GM10248 (cell line): ENCODE results near the gene BCL2L12.

Experiments
- CTCF ChIA-PET: fragments of 300-600 bp; sonication (Branson Sonifier 250); formaldehyde crosslinking; extraction: SDS; loops from one replicate; lab custom pipeline; 2021; ENCODE audit warnings: antibody characterized with exemption; lab: Yijun Ruan, JAX
- POLR2A ChIA-PET: fragments of 350-650 bp; sonication (Branson Sonifier 250); formaldehyde crosslinking; extraction: SDS; loops from one replicate; lab custom pipeline; 2020; ENCODE audit warnings: antibody characterized with exemption; lab: Yijun Ruan, JAX
- DNase-seq: peaks from one replicate; pipeline ENCODE4 v3.0.0; 2012; ENCODE audit errors: extremely low spot score
- TF ChIP-seq, protein P1 (sequence below): IDR thresholded peaks from 2 replicates; pipeline ENCODE4 v1.5.1; 2012; ENCODE audit warnings: mild to moderate bottlenecking, low read depth; ENCODE audit errors: extremely low read depth, missing control alignments, control extremely low read depth

The BCL2L12 gene

DNA sequence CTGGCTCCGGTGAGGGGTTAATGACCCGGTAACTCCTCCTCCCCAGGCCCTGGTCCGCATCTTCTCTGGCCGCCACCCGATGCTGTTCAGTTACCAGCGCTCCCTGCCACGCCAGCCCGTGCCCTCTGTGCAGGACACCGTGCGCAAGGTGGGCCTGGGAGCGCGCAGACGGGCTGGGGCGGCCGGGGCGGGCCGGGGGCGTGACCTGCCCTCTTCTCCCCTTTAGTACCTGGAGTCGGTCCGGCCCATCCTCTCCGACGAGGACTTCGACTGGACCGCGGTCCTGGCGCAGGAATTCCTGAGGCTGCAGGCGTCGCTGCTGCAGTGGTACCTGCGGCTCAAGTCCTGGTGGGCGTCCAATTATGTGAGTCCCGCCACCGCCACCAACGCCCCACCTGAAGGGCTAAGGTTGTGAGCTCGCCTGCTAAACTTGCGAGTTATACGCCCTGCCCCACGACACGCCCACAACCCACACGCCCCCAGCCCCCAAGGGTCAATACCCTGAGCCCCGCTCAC is 35.6 kb downstream of the BCL2L12 start:
- ChIA-PET POLR2A (no interaction called here), CTCF (no interaction called here)
- no peak for DNase-seq
- TF ChIP-seq, protein P1, sequence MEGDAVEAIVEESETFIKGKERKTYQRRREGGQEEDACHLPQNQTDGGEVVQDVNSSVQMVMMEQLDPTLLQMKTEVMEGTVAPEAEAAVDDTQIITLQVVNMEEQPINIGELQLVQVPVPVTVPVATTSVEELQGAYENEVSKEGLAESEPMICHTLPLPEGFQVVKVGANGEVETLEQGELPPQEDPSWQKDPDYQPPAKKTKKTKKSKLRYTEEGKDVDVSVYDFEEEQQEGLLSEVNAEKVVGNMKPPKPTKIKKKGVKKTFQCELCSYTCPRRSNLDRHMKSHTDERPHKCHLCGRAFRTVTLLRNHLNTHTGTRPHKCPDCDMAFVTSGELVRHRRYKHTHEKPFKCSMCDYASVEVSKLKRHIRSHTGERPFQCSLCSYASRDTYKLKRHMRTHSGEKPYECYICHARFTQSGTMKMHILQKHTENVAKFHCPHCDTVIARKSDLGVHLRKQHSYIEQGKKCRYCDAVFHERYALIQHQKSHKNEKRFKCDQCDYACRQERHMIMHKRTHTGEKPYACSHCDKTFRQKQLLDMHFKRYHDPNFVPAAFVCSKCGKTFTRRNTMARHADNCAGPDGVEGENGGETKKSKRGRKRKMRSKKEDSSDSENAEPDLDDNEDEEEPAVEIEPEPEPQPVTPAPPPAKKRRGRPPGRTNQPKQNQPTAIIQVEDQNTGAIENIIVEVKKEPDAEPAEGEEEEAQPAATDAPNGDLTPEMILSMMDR, result no peak

DNA sequence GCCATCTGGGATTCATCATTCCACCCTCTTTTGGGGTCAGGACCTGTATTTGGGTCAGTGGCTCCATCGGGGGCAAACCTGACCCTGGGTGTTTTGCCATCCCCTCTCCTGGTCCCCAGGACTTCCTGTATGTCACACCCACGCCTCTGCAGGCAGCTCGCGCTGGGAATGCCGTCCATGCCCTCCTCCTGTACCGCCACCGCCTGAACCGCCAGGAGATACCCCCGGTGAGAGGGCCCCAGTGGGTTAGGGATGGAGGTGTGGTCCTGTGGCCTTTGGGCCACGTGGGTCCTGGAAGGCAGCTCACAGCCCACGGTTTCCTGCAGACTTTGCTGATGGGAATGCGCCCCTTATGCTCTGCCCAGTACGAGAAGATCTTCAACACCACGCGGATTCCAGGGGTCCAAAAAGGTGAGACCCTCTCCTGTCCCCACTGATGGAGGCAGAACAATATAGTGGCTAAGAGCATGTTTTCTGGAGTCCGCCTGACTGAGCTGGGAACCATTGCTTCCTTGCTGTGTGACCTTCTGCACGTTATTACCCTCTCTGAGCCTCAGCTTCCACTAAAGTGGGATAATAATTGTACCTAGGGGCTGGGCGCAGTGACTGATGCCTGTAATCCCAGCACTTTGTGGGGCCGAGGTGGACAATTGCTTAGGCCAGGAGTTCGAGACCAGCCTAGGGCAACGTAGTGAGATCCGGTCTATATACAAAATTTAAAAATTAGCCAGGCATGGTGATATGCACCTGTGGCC is 39.3 kb downstream of the BCL2L12 start:
- ChIA-PET POLR2A (no interaction called here), CTCF (interaction anchor here (1.0 to 2.6 kb wide), 4 partner anchors 9 to 198 kb away, joined by 3 to 7 read pairs (median 4); no protein-coding TSS in a partner anchor)
- TF ChIP-seq, protein P1, result no peak
- DNase-seq, result no peak

DNA sequence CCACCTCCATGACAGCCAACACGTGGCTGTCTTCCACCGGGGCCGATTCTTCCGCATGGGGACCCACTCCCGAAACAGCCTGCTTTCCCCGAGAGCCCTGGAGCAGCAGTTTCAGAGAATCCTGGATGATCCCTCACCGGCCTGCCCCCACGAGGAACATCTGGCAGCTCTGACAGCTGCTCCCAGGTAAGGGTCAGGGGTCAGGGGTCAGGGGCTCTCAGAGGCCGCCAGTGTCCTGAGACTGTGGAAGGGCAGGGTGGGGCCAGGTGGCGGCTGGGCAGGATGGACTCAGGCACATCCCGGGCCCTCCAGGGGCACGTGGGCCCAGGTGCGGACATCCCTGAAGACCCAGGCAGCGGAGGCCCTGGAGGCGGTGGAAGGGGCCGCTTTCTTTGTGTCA is 40.2 kb downstream of the BCL2L12 start:
- no peak for DNase-seq
- ChIA-PET POLR2A (no interaction called here), CTCF (interaction anchor here (1.0 kb wide), 1 partner anchor 12 kb away, joined by 3 read pairs; no protein-coding TSS in a partner anchor)
- TF ChIP-seq, protein P1, result no peak

DNA sequence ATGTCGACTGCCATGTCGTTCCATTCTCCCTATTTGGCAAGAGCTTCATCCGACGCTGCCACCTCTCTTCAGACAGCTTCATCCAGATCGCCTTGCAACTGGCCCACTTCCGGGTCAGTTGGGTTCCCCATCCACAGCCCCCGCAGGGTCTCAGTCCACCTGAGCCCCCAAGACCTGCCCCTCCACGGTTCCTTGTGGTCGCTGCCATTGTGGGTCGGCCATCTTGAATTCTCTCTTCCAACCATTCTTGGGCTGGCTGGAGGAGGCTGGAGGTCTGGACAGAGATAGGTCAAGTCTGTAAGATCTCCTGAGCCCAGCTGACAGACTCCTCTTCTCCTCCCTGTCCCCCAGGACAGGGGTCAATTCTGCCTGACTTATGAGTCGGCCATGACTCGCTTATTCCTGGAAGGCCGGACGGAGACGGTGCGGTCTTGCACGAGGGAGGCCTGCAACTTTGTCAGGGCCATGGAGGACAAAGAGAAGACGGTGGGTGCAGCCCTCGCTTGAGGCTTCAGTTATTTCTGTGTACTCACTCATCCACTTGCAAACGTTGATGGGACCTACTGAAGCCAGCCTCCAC is 44.7 kb downstream of the BCL2L12 start:
- CTCF ChIA-PET, result no interaction called here
- peak; percentile 4 for DNase-seq
- POLR2A ChIA-PET, result no interaction called here
- TF ChIP-seq, protein P1, result no peak

DNA sequence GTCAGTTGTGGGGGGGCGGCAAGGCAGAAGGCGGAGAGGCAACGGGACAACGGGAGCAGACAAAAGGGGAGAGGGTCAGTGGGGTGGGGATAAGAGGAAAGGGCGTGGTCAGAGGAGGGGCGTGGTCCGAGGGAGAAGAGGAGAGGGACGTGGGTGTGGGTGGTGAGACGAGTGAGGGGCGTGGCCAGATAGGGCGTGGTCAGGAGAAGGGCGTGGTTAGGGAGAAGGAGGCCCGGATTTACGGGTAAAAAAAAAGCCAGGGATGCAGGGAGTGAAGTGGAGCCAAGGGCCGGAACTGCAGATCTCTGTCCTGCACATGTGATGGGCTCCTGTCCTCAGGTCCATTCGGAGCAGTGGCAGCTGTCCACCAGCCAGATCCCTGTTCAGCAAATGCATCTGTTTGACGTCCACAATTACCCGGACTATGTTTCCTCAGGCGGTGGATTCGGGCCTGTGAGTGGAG is 46.7 kb downstream of the BCL2L12 start:
- CTCF ChIA-PET, result no interaction called here
- TF ChIP-seq, protein P1, result no peak
- POLR2A ChIA-PET, result no interaction called here
- DNase-seq, result no peak

DNA sequence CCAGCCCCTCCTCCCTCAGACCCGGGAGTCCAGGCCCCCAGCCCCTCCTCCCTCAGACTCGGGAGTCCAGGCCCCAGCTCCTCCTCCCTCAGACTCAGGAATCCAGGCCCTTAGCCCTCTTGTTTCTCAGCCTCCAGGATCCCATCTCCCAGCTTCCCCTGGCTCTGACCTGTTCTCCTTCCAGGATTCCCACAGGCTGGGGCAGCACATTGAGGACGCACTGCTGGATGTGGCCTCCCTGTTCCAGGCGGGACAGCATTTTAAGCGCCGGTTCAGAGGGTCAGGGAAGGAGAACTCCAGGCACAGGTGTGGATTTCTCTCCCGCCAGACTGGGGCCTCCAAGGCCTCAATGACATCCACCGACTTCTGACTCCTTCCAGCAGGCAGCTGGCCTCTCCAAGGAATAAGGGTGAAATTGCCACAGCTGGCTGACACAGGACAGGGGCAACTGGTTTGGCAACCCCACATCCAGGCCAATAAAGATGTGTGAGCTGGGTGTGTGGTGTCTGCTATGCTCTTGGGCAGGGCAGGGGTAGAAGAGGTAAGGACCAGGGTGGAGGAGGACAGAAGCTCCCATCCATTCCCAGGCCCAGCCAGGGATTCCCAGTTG is 47.6 kb downstream of the BCL2L12 start:
- TF ChIP-seq, protein P1, result no peak
- POLR2A ChIA-PET, result interaction anchor here (0.6 kb wide), 1 partner anchor 38 kb away, joined by 3 read pairs; no protein-coding TSS in a partner anchor
- CTCF ChIA-PET, result interaction anchor here (1.4 kb wide), 1 partner anchor 9 kb away, joined by 3 read pairs; no protein-coding TSS in a partner anchor
- DNase-seq, result no peak
